Tibial nerve (tissue), 3 donors: ENCODE data around the gene CAPN11.

Experiments used
- POLR2A ChIP-seq, 2 donors: fragments of 450-650 bp; IDR thresholded peaks; one replicate each; pipeline ENCODE4 v1.6.1; 2017; ENCODE audit warnings: antibody characterized with exemption in 2 of 2, mild to moderate bottlenecking in 2 of 2, moderate library complexity in 2 of 2
- TF ChIP-seq, protein P1 (sequence below), 5 experiments: fragments of 200-600 bp in 3 of 5; fragments of 450-650 bp in 2 of 5; sonication (generic) in 3 of 5; IDR thresholded peaks; one replicate each; pipeline ENCODE4 v1.5.1; 2016 to 2019; ENCODE audit warnings: antibody characterized with exemption in 5 of 5, mild to moderate bottlenecking in 3 of 5, moderate library complexity in 2 of 5

- TF ChIP-seq, protein P1, sequence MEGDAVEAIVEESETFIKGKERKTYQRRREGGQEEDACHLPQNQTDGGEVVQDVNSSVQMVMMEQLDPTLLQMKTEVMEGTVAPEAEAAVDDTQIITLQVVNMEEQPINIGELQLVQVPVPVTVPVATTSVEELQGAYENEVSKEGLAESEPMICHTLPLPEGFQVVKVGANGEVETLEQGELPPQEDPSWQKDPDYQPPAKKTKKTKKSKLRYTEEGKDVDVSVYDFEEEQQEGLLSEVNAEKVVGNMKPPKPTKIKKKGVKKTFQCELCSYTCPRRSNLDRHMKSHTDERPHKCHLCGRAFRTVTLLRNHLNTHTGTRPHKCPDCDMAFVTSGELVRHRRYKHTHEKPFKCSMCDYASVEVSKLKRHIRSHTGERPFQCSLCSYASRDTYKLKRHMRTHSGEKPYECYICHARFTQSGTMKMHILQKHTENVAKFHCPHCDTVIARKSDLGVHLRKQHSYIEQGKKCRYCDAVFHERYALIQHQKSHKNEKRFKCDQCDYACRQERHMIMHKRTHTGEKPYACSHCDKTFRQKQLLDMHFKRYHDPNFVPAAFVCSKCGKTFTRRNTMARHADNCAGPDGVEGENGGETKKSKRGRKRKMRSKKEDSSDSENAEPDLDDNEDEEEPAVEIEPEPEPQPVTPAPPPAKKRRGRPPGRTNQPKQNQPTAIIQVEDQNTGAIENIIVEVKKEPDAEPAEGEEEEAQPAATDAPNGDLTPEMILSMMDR (IDR thresholded peaks at IDR 0.05): no peak
- TF ChIP-seq POLR2A (IDR thresholded peaks at IDR 0.05): no peak
These were observed 19.9 kb downstream of the CAPN11 start for GRCh38 chr6:44178424-44179071.
